Right atrium auricular region (tissue), 2 donors: ENCODE results near the gene NTN1. TPM values are rescaled to one million over a fixed set of nuclear protein-coding genes. Genes with fewer than 3 reads are reported as not detected.
"Not testable (repeated sequence)": the region's sequence is repeated elsewhere in the genome, so short reads cannot be mapped to it uniquely, and the experiment has no call there.

Experiments
- DNase-seq: peaks from one replicate; pipeline ENCODE4 v3.0.0-alpha.2; 2019; ENCODE audit warnings: low spot score
- H3K27ac ChIP-seq, 2 donors: fragments of 200-600 bp; sonication (generic); 1 replicate in 1 of 2; 2 replicates in 1 of 2; pipeline ENCODE4 v1.5.1; 2016 to 2019
- H3K27me3 ChIP-seq, 2 donors: fragments of 200-600 bp; sonication (generic); one replicate each; pipeline versions ENCODE4 v1.5.1 to v1.6.0; 2017 to 2019
- H3K36me3 ChIP-seq: fragments of 200-600 bp; sonication (generic); one replicate; pipeline ENCODE4 v1.5.1; 2016
- H3K4me1 ChIP-seq, 2 donors: fragments of 200-600 bp; sonication (generic); one replicate each; pipeline versions ENCODE4 v1.5.1 to v1.6.0; 2017 to 2019
- H3K4me3 ChIP-seq, 2 donors: fragments of 200-600 bp; sonication (generic); 1 replicate in 1 of 2; 2 replicates in 1 of 2; pipeline ENCODE4 v1.5.1; 2017 to 2019; ENCODE audit warnings: mild to moderate bottlenecking in 1 of 2, moderate library complexity in 1 of 2
- H3K9me3 ChIP-seq, 2 donors: fragments of 200-600 bp; sonication (generic); one replicate each; pipeline ENCODE4 v1.5.1; 2019
- total RNA-seq, 2 donors: library from RNA; depleted of rRNA; stranded (reverse); fragments of >200 nt; gene quantifications; one replicate each; pipeline ENCODE4 v1.1.0, GENCODE V29; 2016
- TF ChIP-seq, protein P1 (sequence below), 2 donors: fragments of 200-600 bp; sonication (generic); IDR thresholded peaks; one replicate each; pipeline ENCODE4 v1.5.1; 2019; ENCODE audit warnings: antibody characterized with exemption in 2 of 2

NTN1 gene
- total RNA-seq, 2 donors from 2014 or later: 142 to 163 TPM

DNA sequence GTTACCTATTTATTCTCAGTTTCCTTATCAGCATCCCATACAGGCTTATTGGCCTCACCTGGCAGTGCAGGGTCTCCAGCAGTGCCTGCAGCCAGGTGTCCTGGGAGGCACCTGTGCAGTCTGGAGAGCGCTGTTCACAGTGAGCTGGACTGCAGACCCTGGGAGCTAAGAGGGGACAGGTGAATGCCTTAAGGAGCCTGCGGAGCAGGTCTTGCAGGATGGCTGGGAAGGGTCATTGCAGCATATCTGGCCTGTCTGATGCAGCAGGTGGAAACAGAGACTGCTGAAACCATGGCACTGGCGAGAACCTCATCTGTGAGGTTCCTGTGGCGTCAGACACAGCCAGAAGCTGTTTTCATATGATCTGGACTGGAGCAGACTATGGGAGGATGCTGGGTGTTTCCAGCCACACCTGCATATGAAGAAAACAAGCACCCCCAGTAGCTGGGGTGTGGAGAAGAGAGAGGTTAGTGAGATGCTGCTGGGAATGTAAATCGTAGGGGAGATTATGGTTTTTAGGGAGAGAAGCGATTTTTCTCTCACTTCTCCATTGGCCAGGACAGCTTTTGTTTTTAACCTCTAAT is 77.0 kb downstream of the NTN1 start:
- no peak overlapping the region for H3K4me3 ChIP-seq
- H3K4me1 ChIP-seq: no peaks in the 10 kb centered on the region
- no peak overlapping the region for H3K27ac ChIP-seq
- H3K36me3 ChIP-seq: no peaks in the 10 kb centered on the region
- no peaks in the 10 kb centered on the region for H3K9me3 ChIP-seq
- H3K27me3 ChIP-seq: no peaks in the 10 kb centered on the region
- TF ChIP-seq, protein P1, sequence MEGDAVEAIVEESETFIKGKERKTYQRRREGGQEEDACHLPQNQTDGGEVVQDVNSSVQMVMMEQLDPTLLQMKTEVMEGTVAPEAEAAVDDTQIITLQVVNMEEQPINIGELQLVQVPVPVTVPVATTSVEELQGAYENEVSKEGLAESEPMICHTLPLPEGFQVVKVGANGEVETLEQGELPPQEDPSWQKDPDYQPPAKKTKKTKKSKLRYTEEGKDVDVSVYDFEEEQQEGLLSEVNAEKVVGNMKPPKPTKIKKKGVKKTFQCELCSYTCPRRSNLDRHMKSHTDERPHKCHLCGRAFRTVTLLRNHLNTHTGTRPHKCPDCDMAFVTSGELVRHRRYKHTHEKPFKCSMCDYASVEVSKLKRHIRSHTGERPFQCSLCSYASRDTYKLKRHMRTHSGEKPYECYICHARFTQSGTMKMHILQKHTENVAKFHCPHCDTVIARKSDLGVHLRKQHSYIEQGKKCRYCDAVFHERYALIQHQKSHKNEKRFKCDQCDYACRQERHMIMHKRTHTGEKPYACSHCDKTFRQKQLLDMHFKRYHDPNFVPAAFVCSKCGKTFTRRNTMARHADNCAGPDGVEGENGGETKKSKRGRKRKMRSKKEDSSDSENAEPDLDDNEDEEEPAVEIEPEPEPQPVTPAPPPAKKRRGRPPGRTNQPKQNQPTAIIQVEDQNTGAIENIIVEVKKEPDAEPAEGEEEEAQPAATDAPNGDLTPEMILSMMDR (IDR thresholded peaks at IDR 0.05): no peak
- no peak for DNase-seq

DNA sequence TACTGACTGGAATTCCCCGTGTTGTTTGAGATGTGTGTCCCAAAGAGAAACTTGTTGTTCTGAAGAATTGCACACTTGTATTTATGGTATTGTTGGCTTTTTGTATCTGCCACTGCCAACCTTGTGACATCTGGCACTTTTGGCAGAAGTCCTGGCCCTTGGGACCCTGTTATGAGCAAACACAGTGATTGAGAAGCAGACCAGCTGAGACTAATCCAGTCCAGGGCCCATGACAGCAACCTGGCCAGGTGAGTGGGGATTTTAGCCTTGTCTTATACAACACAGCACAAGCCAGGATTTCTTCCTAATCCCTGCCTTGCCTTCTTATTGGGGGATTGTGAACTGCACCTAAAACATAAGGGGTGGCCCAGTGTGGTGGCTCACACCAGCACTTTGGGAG is 80.0 kb downstream of the NTN1 start:
- Histone ChIP-seq H3K27me3 (no peaks in the 10 kb centered on the region), H3K27ac (peak overlapping the region; percentile 61 to 70), H3K4me1 (peaks cover 0 to 18% of the 10 kb centered on the region in 2 donors), H3K4me3 (no peak overlapping the region), H3K9me3 (no peaks in the 10 kb centered on the region), H3K36me3 (no peaks in the 10 kb centered on the region)
- TF ChIP-seq, protein P1 (IDR thresholded peaks at IDR 0.05): no peak
- DNase-seq: no peak

DNA sequence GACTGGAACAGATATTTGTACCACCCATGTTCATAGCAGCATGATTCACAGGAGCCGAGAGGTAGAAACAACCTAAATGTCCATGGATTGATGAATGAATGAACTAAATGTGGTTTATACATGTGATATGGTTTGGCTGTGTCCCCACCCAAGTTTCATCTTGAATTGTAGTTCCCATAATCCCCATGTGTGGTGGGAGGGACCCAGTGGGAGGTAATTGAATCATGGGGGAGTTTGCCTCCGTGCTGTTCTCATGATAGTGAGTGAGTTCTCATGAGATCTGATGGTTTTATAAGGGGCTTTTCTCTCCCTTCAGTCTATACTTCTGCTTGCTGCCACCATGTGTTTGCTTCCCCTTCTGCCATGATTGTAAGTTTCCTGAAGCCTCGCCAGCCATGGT is 81.9 kb downstream of the NTN1 start:
- Histone ChIP-seq H3K4me1 (peaks cover 0 to 22% of the 10 kb centered on the region in 2 donors), H3K27ac (peak overlapping the region; percentile 61 to 94)
- H3K4me3 ChIP-seq, H3K36me3 ChIP-seq, DNase-seq, H3K27me3 ChIP-seq, H3K9me3 ChIP-seq: not testable (repeated sequence)

DNA sequence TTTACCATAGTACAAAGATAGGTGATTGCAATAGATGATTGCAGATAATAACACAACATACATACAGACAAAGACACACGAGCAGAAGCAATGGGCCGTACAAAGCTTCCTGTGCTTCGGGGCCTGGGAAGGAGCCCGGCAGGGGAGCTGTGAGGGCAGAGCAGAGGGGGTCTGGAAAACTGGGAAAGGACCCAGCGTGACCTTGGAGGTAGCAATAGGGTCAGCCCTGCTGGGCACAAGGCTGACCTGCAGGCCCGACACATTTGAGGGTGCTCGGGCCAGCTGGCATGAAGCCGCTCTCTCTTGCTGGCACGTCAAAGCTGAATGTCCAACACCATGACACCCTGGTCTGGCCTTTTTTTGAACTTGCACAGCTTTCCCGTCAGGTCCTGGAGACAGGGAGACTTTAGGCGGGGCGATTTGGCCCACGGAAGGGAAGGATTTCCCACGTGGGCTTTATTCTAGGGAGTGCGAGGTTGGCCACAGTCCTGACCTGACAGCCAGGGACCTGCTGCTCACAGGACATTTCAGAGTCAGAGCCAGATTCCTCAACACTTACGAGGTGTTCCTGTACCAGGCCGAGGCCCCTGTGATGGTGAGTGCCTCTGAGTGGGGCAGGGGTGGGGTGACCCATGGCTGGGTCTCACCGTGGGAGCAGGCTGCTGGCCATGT is 83.2 kb downstream of the NTN1 start:
- TF ChIP-seq, protein P1 (IDR thresholded peaks at IDR 0.05): peak in 1 of 2 donors; percentile 17
- Histone ChIP-seq H3K27me3 (no peaks in the 10 kb centered on the region), H3K27ac (peak overlapping the region; percentile 82 to 94), H3K4me3 (peak overlapping the region in 1 of 2 donors; percentile 3), H3K9me3 (no peaks in the 10 kb centered on the region), H3K36me3 (no peaks in the 10 kb centered on the region), H3K4me1 (peaks cover 0 to 26% of the 10 kb centered on the region in 2 donors)
- peak; percentile 82 for DNase-seq

DNA sequence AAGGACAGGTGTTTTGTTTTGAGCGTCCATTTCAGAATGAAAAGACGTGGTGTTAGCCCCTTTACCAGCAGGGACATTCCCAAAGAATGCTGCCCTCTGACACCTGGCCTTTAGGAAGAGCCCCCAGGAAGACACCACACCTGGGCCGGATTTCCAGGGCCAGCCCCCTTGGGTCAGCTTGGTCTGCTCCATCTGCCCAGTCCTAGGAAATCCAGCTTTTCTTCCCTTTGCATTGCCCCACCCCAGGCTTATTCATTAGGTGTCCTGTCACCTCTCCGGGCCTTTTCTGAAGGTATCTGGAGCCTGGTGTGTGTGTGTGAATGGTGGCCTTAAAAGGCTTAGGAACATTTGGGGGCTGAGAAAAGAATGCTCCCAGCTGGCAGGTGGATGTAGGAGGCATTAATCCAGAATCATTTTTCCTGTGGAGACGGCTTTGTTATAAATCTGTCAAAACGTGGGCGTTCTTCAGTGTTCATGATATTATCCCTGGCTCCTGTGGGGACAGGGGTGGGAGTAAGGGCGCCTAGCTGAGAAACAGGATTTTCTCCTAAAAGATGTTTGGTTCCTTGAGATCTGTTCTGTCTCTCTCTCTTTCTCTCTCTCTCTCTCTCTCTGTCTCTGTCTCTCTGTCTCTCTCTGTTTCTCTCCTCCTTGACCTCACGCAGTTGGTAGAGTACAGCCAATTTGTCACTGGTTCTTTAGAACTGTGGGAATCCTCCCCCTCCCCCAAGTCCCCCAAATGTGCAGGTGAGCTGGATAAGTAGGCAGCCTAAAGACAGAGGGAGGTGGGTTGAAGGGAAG is 84.0 kb downstream of the NTN1 start:
- no peak for DNase-seq
- Histone ChIP-seq H3K4me1 (peaks cover 0 to 26% of the 10 kb centered on the region in 2 donors), H3K27me3 (no peaks in the 10 kb centered on the region), H3K4me3 (peak overlapping the region in 1 of 2 donors; percentile 3), H3K9me3 (no peaks in the 10 kb centered on the region), H3K27ac (peak overlapping the region; percentile 82 to 94), H3K36me3 (no peaks in the 10 kb centered on the region)
- TF ChIP-seq, protein P1 (IDR thresholded peaks at IDR 0.05): no peak

DNA sequence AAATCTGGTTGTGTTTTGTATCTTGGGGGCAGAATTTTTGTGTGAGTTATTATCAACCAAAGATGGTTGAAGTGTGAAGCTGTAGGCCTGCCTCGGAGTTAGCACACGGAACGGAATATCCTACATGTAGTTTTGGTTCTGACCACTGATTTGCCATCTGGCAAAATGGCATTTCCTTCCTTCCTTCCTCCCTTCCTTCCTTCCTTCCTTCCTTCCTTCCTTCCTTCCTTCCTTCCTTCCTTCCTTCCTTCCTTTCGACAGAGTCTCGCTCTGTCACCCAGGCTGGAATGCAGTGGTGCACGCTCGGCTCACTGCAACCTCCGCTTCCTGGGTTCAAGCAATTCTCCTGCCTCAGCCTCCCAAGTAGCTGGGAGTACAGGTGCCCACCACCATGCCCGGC is 85.0 kb downstream of the NTN1 start:
- not testable (repeated sequence) for H3K9me3 ChIP-seq, DNase-seq, H3K4me3 ChIP-seq, H3K36me3 ChIP-seq, H3K27me3 ChIP-seq
- H3K27ac ChIP-seq: peak overlapping the region; percentile 82 to 94
- H3K4me1 ChIP-seq: peaks cover 0 to 26% of the 10 kb centered on the region in 2 donors
